ENCODE data around the gene FBXO4.

Gene FBXO4

GRCh38 chr5:41883243-41883642, 41.8 kb upstream of the FBXO4 start:
- CTCF ChIA-PET: interaction anchor here (1.0 to 2.6 kb wide), 3 partner anchors 11 to 27 kb away, joined by 3 to 9 read pairs (median 3); no protein-coding TSS in a partner anchor
- TF ChIP-seq CTCF (IDR thresholded peaks at IDR 0.05; ENCODE audit: control extremely low read depth, extremely low read depth, low read depth, missing control alignments): no peak

GRCh38 chr5:41883936-41884335, 41.1 kb upstream of the FBXO4 start:
- CTCF ChIA-PET: interaction anchor here (1.0 to 2.6 kb wide), 3 partner anchors 11 to 28 kb away, joined by 3 to 9 read pairs (median 3); no protein-coding TSS in a partner anchor
- no peak for DNase-seq (ENCODE audit: extremely low spot score)
- TF ChIP-seq CTCF (IDR thresholded peaks at IDR 0.05; ENCODE audit: control extremely low read depth, extremely low read depth, low read depth, missing control alignments): no peak
- POLR2A ChIA-PET: no interaction called here

More at GRCh38 chr5:41883243-41883642, 41.8 kb upstream of the FBXO4 start:
- POLR2A ChIA-PET: no interaction called here
- no peak for DNase-seq (ENCODE audit: extremely low spot score)

GRCh38 chr5:41885286-41885685, 39.8 kb upstream of the FBXO4 start:
- ChIA-PET POLR2A (interaction anchor here (0.7 to 0.8 kb wide), 2 partner anchors 16 to 19 kb away, joined by 3 to 4 read pairs; partner anchors contain the start of gene RIMOC1), CTCF (interaction anchor here (0.9 to 2.6 kb wide), 3 partner anchors 11 to 29 kb away, joined by 4 to 9 read pairs (median 4); no protein-coding TSS in a partner anchor)
- no peak for DNase-seq (ENCODE audit: extremely low spot score)
- no peak for TF ChIP-seq CTCF (IDR thresholded peaks at IDR 0.05; ENCODE audit: control extremely low read depth, extremely low read depth, low read depth, missing control alignments)

- DNase-seq (ENCODE audit: extremely low spot score): no peak
- ChIA-PET CTCF (interaction anchor here (1.3 to 1.6 kb wide), 6 partner anchors 9 to 166 kb away, joined by 3 to 5 read pairs (median 4); partner anchors contain the start of gene RIMOC1), POLR2A (interaction anchor here (2.0 kb wide), 1 partner anchor 13 kb away, joined by 4 read pairs; the partner anchor contains the start of gene RIMOC1)
- TF ChIP-seq CTCF (IDR thresholded peaks at IDR 0.05; ENCODE audit: control extremely low read depth, extremely low read depth, low read depth, missing control alignments): no peak
These were observed 33.9 kb upstream of the FBXO4 start for GRCh38 chr5:41891066-41891707.

- POLR2A ChIA-PET: no interaction called here
- DNase-seq (ENCODE audit: extremely low spot score): no peak
- no peak for TF ChIP-seq CTCF (IDR thresholded peaks at IDR 0.05; ENCODE audit: control extremely low read depth, extremely low read depth, low read depth, missing control alignments)
- CTCF ChIA-PET: interaction anchor here (1.4 to 1.6 kb wide), 3 partner anchors 10 to 166 kb away, joined by 3 to 5 read pairs (median 3); no protein-coding TSS in a partner anchor
These were observed 33.0 kb upstream of the FBXO4 start for GRCh38 chr5:41892031-41892430.

GRCh38 chr5:41893074-41893851, 31.8 kb upstream of the FBXO4 start:
- CTCF ChIA-PET: interaction anchor here (1.3 to 1.7 kb wide), 3 partner anchors 17 to 164 kb away, joined by 3 to 5 read pairs (median 4); no protein-coding TSS in a partner anchor
- POLR2A ChIA-PET: no interaction called here
- DNase-seq (ENCODE audit: extremely low spot score): peak; percentile 15

More at GRCh38 chr5:41893074-41893851, 31.8 kb upstream of the FBXO4 start:
- no peak for TF ChIP-seq CTCF (IDR thresholded peaks at IDR 0.05; ENCODE audit: control extremely low read depth, extremely low read depth, low read depth, missing control alignments)

Measured in GM10248 (cell line).